HepG2 (cell line): ENCODE data around the gene RHBDL1. TPM values are rescaled to one million over a fixed set of nuclear protein-coding genes. Genes with fewer than 3 reads are reported as not detected.
A peak's percentile ranks its signal among the peaks of the same experiment; 100 is the strongest.

ENCODE experiments used
- ARHGAP35 ChIP-seq: sonication (generic); formaldehyde crosslinking; IDR thresholded peaks from 2 replicates; pipeline ENCODE4 v1.9.0; 2022; ENCODE audit warnings: mild to moderate bottlenecking, inconsistent platforms, moderate library complexity, missing genetic modification reagents, borderline replicate concordance
- DPF2 ChIP-seq: sonication (generic); formaldehyde crosslinking; IDR thresholded peaks from 2 replicates; pipeline ENCODE4 v1.4.0; 2020; ENCODE audit warnings: mild to moderate bottlenecking, low read depth, missing genetic modification reagents, borderline replicate concordance
- FOXC1 ChIP-seq: sonication (generic); formaldehyde crosslinking; IDR thresholded peaks from 2 replicates; pipeline ENCODE4 v1.8.0; 2022; ENCODE audit warnings: mild to moderate bottlenecking, missing genetic modification reagents, borderline replicate concordance
- HOXA3 ChIP-seq: sonication (generic); formaldehyde crosslinking; IDR thresholded peaks from 2 replicates; pipeline ENCODE4 v1.5.0; 2020; ENCODE audit warnings: missing genetic modification reagents
- KLF12 ChIP-seq: sonication (generic); formaldehyde crosslinking; IDR thresholded peaks from 2 replicates; pipeline ENCODE4 v1.4.0; 2020; ENCODE audit warnings: missing genetic modification reagents, borderline replicate concordance
- MTF1 ChIP-seq: sonication (generic); formaldehyde crosslinking; IDR thresholded peaks from 2 replicates; pipeline ENCODE4 v1.5.0; 2020; ENCODE audit warnings: missing genetic modification reagents
- NCOA2 ChIP-seq: sonication (generic); formaldehyde crosslinking; IDR thresholded peaks from 2 replicates; pipeline ENCODE4 v1.8.0; 2022; ENCODE audit warnings: inconsistent platforms
- PAWR ChIP-seq: sonication (generic); formaldehyde crosslinking; IDR thresholded peaks from 2 replicates; pipeline ENCODE4 v1.4.0; 2020; ENCODE audit warnings: missing genetic modification reagents, mild to moderate bottlenecking, borderline replicate concordance
- SMAD1 ChIP-seq: sonication (generic); formaldehyde crosslinking; IDR thresholded peaks from 2 replicates; pipeline ENCODE4 v1.4.0; 2020; ENCODE audit warnings: missing genetic modification reagents, low read depth, mild to moderate bottlenecking, borderline replicate concordance
- ZNF430 ChIP-seq: sonication (generic); formaldehyde crosslinking; IDR thresholded peaks from 2 replicates; pipeline ENCODE4 v1.9.0; 2021; ENCODE audit warnings: mild to moderate bottlenecking, missing genetic modification reagents
- ZNF460 ChIP-seq: sonication (generic); formaldehyde crosslinking; IDR thresholded peaks from 2 replicates; pipeline ENCODE4 v1.5.1; 2020; ENCODE audit warnings: missing genetic modification reagents, mild to moderate bottlenecking, borderline replicate concordance
- ZNF557 ChIP-seq: sonication (generic); formaldehyde crosslinking; IDR thresholded peaks from 2 replicates; pipeline ENCODE4 v1.4.0; 2020; ENCODE audit warnings: missing genetic modification reagents
- polyA plus RNA-seq, 8 experiments: library from polyadenylated mRNA; depleted of rRNA in 3 of 8; stranded (reverse) in 7 of 8; unstranded in 1 of 8; fragments of >200 nt; fragmentation: Illumina TruSeq in 4 of 8; extraction: Trizol in 4 of 8; gene quantifications; 2 replicates each; pipeline versions ENCODE4 v1.2.1 to v1.2.3, GENCODE V29; 2011 to 2016; ENCODE audit warnings: low read depth in 4 of 8, missing spikeins in 1 of 8, mixed read lengths in 1 of 8; ENCODE audit not compliant: insufficient read depth in 1 of 8
- total RNA-seq, 5 experiments: library from RNA; depleted of rRNA; stranded (reverse); fragments of >200 nt; fragmentation: Illumina TruSeq; extraction: Trizol; gene quantifications; 2 replicates each; pipeline ENCODE4 v1.2.3, GENCODE V29; 2016; ENCODE audit warnings: low read depth in 1 of 5
- TF ChIP-seq, protein P1 (sequence below): sonication (generic); formaldehyde crosslinking; IDR thresholded peaks from 2 replicates; pipeline ENCODE4 v1.5.1; 2020; ENCODE audit warnings: mild to moderate bottlenecking, missing genetic modification reagents, borderline replicate concordance
- TF ChIP-seq, protein P2 (sequence below): sonication (generic); formaldehyde crosslinking; IDR thresholded peaks from 2 replicates; pipeline ENCODE4 v1.5.0; 2020; ENCODE audit warnings: mild to moderate bottlenecking, missing genetic modification reagents
- TF ChIP-seq, protein P3 (sequence below): IDR thresholded peaks from 2 replicates; pipeline ENCODE4 v1.6.1; 2016; ENCODE audit warnings: mild to moderate bottlenecking, missing biosample characterization, missing genetic modification reagents
- TF ChIP-seq, protein P4 (sequence below): sonication (generic); formaldehyde crosslinking; IDR thresholded peaks from 2 replicates; pipeline ENCODE4 v1.4.0; 2020; ENCODE audit warnings: low read depth, mild to moderate bottlenecking, missing genetic modification reagents

The RHBDL1 gene
- total and polyA plus RNA-seq, 2 of the 13 experiments (the other 11 are each of a cell fraction or from before 2014, with no cell fraction given) = 1.8 to 3.8 TPM

DNA sequence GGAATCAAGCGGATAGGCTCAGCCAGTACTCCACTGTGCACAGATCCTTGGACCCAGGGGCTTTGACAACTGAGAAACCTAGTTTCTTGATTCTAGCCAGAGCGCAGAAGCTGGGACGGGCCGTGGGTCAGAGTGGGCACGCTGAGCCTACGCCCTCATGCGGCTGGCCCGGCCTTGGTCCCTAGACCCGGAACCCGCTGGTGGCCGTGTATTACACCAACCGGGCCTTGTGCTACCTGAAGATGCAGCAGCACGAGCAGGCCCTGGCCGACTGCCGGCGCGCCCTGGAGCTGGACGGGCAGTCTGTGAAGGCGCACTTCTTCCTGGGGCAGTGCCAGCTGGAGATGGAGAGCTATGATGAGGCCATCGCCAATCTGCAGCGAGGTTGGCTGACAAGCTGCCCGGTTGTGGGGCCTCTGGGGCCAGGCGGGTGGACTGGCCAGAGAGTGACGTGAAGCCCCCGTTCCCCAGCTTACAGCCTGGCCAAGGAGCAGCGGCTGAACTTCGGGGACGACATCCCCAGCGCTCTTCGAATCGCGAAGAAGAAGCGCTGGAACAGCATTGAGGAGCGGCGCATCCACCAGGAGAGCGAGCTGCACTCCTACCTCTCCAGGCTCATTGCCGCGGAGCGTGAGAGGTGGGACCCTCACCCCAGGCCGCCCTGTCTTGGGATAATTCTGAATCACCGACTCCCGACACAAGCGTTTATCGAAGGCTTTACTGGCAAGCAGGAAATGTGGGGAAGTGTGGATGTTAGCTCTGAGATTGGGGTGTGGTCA, 5.7 kb downstream of the RHBDL1 start (continued):
- TF ChIP-seq, protein P1, sequence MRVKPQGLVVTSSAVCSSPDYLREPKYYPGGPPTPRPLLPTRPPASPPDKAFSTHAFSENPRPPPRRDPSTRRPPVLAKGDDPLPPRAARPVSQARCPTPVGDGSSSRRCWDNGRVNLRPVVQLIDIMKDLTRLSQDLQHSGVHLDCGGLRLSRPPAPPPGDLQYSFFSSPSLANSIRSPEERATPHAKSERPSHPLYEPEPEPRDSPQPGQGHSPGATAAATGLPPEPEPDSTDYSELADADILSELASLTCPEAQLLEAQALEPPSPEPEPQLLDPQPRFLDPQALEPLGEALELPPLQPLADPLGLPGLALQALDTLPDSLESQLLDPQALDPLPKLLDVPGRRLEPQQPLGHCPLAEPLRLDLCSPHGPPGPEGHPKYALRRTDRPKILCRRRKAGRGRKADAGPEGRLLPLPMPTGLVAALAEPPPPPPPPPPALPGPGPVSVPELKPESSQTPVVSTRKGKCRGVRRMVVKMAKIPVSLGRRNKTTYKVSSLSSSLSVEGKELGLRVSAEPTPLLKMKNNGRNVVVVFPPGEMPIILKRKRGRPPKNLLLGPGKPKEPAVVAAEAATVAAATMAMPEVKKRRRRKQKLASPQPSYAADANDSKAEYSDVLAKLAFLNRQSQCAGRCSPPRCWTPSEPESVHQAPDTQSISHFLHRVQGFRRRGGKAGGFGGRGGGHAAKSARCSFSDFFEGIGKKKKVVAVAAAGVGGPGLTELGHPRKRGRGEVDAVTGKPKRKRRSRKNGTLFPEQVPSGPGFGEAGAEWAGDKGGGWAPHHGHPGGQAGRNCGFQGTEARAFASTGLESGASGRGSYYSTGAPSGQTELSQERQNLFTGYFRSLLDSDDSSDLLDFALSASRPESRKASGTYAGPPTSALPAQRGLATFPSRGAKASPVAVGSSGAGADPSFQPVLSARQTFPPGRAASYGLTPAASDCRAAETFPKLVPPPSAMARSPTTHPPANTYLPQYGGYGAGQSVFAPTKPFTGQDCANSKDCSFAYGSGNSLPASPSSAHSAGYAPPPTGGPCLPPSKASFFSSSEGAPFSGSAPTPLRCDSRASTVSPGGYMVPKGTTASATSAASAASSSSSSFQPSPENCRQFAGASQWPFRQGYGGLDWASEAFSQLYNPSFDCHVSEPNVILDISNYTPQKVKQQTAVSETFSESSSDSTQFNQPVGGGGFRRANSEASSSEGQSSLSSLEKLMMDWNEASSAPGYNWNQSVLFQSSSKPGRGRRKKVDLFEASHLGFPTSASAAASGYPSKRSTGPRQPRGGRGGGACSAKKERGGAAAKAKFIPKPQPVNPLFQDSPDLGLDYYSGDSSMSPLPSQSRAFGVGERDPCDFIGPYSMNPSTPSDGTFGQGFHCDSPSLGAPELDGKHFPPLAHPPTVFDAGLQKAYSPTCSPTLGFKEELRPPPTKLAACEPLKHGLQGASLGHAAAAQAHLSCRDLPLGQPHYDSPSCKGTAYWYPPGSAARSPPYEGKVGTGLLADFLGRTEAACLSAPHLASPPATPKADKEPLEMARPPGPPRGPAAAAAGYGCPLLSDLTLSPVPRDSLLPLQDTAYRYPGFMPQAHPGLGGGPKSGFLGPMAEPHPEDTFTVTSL (CRISPR knock-in tag) = 0 out of 2 replicates have a peak, but pooled peaks have one; percentile 15
- TF ChIP-seq HOXA3 (CRISPR knock-in tag) (peak; percentile 53; the same call in 1 of the 2 replicates), ARHGAP35 (CRISPR knock-in tag) (no peak), DPF2 (CRISPR knock-in tag) (no peak), MTF1 (CRISPR knock-in tag) (no peak), KLF12 (CRISPR knock-in tag) (0 out of 2 replicates have a peak, but pooled peaks have one; percentile 7), ZNF557 (CRISPR knock-in tag) (no peak), PAWR (CRISPR knock-in tag) (no peak), FOXC1 (CRISPR knock-in tag) (0 out of 2 replicates have a peak, but pooled peaks have one; percentile 25), ZNF460 (CRISPR knock-in tag) (no peak), ZNF430 (no peak), SMAD1 (CRISPR knock-in tag) (peak; percentile 55; the same call in 1 of the 2 replicates), NCOA2 (CRISPR knock-in tag) (no peak)
- TF ChIP-seq, protein P2, sequence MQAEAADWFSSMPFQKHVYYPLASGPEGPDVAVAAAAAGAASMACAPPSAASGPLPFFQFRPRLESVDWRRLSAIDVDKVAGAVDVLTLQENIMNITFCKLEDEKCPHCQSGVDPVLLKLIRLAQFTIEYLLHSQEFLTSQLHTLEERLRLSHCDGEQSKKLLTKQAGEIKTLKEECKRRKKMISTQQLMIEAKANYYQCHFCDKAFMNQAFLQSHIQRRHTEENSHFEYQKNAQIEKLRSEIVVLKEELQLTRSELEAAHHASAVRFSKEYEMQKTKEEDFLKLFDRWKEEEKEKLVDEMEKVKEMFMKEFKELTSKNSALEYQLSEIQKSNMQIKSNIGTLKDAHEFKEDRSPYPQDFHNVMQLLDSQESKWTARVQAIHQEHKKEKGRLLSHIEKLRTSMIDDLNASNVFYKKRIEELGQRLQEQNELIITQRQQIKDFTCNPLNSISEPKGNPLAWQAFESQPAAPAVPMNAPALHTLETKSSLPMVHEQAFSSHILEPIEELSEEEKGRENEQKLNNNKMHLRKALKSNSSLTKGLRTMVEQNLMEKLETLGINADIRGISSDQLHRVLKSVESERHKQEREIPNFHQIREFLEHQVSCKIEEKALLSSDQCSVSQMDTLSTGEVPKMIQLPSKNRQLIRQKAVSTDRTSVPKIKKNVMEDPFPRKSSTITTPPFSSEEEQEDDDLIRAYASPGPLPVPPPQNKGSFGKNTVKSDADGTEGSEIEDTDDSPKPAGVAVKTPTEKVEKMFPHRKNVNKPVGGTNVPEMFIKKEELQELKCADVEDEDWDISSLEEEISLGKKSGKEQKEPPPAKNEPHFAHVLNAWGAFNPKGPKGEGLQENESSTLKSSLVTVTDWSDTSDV (CRISPR knock-in tag) = 0 out of 2 replicates have a peak, but pooled peaks have one; percentile 20
- TF ChIP-seq, protein P3, sequence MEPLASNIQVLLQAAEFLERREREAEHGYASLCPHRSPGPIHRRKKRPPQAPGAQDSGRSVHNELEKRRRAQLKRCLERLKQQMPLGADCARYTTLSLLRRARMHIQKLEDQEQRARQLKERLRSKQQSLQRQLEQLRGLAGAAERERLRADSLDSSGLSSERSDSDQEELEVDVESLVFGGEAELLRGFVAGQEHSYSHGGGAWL (CRISPR knock-in tag) = no peak
- TF ChIP-seq, protein P4, sequence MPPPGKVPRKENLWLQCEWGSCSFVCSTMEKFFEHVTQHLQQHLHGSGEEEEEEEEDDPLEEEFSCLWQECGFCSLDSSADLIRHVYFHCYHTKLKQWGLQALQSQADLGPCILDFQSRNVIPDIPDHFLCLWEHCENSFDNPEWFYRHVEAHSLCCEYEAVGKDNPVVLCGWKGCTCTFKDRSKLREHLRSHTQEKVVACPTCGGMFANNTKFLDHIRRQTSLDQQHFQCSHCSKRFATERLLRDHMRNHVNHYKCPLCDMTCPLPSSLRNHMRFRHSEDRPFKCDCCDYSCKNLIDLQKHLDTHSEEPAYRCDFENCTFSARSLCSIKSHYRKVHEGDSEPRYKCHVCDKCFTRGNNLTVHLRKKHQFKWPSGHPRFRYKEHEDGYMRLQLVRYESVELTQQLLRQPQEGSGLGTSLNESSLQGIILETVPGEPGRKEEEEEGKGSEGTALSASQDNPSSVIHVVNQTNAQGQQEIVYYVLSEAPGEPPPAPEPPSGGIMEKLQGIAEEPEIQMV (CRISPR knock-in tag) = no peak
